ENCODE measurements around the gene SPATA32.

GRCh38 chr17:45218895-45219661 is 42.8 kb downstream of the SPATA32 start:
- TF ChIP-seq, protein P1, sequence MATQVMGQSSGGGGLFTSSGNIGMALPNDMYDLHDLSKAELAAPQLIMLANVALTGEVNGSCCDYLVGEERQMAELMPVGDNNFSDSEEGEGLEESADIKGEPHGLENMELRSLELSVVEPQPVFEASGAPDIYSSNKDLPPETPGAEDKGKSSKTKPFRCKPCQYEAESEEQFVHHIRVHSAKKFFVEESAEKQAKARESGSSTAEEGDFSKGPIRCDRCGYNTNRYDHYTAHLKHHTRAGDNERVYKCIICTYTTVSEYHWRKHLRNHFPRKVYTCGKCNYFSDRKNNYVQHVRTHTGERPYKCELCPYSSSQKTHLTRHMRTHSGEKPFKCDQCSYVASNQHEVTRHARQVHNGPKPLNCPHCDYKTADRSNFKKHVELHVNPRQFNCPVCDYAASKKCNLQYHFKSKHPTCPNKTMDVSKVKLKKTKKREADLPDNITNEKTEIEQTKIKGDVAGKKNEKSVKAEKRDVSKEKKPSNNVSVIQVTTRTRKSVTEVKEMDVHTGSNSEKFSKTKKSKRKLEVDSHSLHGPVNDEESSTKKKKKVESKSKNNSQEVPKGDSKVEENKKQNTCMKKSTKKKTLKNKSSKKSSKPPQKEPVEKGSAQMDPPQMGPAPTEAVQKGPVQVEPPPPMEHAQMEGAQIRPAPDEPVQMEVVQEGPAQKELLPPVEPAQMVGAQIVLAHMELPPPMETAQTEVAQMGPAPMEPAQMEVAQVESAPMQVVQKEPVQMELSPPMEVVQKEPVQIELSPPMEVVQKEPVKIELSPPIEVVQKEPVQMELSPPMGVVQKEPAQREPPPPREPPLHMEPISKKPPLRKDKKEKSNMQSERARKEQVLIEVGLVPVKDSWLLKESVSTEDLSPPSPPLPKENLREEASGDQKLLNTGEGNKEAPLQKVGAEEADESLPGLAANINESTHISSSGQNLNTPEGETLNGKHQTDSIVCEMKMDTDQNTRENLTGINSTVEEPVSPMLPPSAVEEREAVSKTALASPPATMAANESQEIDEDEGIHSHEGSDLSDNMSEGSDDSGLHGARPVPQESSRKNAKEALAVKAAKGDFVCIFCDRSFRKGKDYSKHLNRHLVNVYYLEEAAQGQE (tag by site-specific recombination; IDR thresholded peaks at IDR 0.05) = no peak
- TF ChIP-seq ZBTB8A (tag by site-specific recombination; IDR thresholded peaks at IDR 0.05) = no peak
- TF ChIP-seq, protein P2, sequence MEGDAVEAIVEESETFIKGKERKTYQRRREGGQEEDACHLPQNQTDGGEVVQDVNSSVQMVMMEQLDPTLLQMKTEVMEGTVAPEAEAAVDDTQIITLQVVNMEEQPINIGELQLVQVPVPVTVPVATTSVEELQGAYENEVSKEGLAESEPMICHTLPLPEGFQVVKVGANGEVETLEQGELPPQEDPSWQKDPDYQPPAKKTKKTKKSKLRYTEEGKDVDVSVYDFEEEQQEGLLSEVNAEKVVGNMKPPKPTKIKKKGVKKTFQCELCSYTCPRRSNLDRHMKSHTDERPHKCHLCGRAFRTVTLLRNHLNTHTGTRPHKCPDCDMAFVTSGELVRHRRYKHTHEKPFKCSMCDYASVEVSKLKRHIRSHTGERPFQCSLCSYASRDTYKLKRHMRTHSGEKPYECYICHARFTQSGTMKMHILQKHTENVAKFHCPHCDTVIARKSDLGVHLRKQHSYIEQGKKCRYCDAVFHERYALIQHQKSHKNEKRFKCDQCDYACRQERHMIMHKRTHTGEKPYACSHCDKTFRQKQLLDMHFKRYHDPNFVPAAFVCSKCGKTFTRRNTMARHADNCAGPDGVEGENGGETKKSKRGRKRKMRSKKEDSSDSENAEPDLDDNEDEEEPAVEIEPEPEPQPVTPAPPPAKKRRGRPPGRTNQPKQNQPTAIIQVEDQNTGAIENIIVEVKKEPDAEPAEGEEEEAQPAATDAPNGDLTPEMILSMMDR (tag by site-specific recombination; IDR thresholded peaks at IDR 0.05) = peak; percentile 83
- TF ChIP-seq, protein P3, sequence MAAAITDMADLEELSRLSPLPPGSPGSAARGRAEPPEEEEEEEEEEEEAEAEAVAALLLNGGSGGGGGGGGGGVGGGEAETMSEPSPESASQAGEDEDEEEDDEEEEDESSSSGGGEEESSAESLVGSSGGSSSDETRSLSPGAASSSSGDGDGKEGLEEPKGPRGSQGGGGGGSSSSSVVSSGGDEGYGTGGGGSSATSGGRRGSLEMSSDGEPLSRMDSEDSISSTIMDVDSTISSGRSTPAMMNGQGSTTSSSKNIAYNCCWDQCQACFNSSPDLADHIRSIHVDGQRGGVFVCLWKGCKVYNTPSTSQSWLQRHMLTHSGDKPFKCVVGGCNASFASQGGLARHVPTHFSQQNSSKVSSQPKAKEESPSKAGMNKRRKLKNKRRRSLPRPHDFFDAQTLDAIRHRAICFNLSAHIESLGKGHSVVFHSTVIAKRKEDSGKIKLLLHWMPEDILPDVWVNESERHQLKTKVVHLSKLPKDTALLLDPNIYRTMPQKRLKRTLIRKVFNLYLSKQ (tag by site-specific recombination; IDR thresholded peaks at IDR 0.05; ENCODE audit: borderline replicate concordance) = no peak
- TF ChIP-seq ZNF292 (tag by site-specific recombination; IDR thresholded peaks at IDR 0.05; ENCODE audit: borderline replicate concordance, low read depth) = no peak
- no peak for TF ChIP-seq ZNF114 (tag by site-specific recombination; IDR thresholded peaks at IDR 0.05)
- no peak for TF ChIP-seq ZNF76 (tag by site-specific recombination; IDR thresholded peaks at IDR 0.05; ENCODE audit: borderline replicate concordance, low read depth)
- no peak for TF ChIP-seq ZNF561 (tag by site-specific recombination; IDR thresholded peaks at IDR 0.05; ENCODE audit: borderline replicate concordance)
- TF ChIP-seq, protein P4, sequence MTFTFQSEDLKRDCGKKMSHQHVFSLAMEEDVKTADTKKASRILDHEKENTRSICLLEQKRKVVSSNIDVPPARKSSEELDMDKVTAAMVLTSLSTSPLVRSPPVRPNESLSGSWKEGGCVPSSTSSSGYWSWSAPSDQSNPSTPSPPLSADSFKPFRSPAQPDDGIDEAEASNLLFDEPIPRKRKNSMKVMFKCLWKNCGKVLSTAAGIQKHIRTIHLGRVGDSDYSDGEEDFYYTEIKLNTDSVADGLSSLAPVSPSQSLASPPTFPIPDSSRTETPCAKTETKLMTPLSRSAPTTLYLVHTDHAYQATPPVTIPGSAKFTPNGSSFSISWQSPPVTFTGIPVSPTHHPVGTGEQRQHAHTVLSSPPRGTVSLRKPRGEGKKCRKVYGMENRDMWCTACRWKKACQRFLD (tag by site-specific recombination; IDR thresholded peaks at IDR 0.05) = no peak
- TF ChIP-seq ZNF670 (tag by site-specific recombination; IDR thresholded peaks at IDR 0.05; ENCODE audit: low read depth) = no peak
- TF ChIP-seq, protein P5, sequence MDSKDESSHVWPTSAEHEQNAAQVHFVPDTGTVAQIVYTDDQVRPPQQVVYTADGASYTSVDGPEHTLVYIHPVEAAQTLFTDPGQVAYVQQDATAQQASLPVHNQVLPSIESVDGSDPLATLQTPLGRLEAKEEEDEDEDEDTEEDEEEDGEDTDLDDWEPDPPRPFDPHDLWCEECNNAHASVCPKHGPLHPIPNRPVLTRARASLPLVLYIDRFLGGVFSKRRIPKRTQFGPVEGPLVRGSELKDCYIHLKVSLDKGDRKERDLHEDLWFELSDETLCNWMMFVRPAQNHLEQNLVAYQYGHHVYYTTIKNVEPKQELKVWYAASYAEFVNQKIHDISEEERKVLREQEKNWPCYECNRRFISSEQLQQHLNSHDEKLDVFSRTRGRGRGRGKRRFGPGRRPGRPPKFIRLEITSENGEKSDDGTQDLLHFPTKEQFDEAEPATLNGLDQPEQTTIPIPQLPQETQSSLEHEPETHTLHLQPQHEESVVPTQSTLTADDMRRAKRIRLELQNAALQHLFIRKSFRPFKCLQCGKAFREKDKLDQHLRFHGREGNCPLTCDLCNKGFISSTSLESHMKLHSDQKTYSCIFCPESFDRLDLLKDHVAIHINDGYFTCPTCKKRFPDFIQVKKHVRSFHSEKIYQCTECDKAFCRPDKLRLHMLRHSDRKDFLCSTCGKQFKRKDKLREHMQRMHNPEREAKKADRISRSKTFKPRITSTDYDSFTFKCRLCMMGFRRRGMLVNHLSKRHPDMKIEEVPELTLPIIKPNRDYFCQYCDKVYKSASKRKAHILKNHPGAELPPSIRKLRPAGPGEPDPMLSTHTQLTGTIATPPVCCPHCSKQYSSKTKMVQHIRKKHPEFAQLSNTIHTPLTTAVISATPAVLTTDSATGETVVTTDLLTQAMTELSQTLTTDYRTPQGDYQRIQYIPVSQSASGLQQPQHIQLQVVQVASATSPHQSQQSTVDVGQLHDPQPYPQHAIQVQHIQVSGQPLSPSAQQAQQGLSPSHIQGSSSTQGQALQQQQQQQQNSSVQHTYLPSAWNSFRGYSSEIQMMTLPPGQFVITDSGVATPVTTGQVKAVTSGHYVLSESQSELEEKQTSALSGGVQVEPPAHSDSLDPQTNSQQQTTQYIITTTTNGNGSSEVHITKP (tag by site-specific recombination; IDR thresholded peaks at IDR 0.05) = no peak
- TF ChIP-seq ZNF23 (tag by site-specific recombination; IDR thresholded peaks at IDR 0.05; ENCODE audit: borderline replicate concordance) = no peak
- no peak for TF ChIP-seq ZNF121 (tag by site-specific recombination; IDR thresholded peaks at IDR 0.05)
- TF ChIP-seq, protein P6, sequence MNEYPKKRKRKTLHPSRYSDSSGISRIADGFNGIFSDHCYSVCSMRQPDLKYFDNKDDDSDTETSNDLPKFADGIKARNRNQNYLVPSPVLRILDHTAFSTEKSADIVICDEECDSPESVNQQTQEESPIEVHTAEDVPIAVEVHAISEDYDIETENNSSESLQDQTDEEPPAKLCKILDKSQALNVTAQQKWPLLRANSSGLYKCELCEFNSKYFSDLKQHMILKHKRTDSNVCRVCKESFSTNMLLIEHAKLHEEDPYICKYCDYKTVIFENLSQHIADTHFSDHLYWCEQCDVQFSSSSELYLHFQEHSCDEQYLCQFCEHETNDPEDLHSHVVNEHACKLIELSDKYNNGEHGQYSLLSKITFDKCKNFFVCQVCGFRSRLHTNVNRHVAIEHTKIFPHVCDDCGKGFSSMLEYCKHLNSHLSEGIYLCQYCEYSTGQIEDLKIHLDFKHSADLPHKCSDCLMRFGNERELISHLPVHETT (tag by site-specific recombination; IDR thresholded peaks at IDR 0.05) = no peak

Data from HEK293 (cell line).